Measurements from ENCODE around the gene PTGIS. TPM values are rescaled to one million over a fixed set of nuclear protein-coding genes. Genes with fewer than 3 reads are reported as not detected.

Gene PTGIS
- total RNA-seq, 2 donors from 2014 or later: 12.9 to 34.6 TPM

DNA sequence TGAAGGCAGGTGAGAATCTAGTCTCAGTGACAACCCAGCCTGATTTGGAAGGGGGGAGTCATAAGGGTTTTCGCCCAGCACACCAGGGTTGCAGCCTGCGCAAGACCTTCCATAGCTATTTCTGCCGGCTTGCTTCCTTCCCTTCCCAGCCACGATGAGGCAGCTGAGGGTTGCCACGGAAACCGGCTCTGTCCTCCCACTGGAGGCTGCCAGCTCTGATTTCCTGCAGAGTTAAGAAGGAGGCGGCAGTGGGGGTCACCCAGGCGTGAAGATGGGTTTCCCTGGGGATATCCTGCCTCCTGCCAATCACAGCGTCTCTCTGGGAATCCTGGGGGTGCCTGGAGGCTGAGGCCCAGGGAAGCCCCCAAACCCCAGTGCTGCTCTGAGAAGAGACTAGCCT lies 62.4 kb downstream of the PTGIS start:
- TF ChIP-seq POLR2A (IDR thresholded peaks at IDR 0.05): no peak
- TF ChIP-seq, protein P1, sequence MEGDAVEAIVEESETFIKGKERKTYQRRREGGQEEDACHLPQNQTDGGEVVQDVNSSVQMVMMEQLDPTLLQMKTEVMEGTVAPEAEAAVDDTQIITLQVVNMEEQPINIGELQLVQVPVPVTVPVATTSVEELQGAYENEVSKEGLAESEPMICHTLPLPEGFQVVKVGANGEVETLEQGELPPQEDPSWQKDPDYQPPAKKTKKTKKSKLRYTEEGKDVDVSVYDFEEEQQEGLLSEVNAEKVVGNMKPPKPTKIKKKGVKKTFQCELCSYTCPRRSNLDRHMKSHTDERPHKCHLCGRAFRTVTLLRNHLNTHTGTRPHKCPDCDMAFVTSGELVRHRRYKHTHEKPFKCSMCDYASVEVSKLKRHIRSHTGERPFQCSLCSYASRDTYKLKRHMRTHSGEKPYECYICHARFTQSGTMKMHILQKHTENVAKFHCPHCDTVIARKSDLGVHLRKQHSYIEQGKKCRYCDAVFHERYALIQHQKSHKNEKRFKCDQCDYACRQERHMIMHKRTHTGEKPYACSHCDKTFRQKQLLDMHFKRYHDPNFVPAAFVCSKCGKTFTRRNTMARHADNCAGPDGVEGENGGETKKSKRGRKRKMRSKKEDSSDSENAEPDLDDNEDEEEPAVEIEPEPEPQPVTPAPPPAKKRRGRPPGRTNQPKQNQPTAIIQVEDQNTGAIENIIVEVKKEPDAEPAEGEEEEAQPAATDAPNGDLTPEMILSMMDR (IDR thresholded peaks at IDR 0.05): no peak
- no peak for TF ChIP-seq POLR2AphosphoS5 (IDR thresholded peaks at IDR 0.05)
- Histone ChIP-seq H3K27me3 (replicated peaks; ENCODE audit: insufficient read depth) (no peaks in the 10 kb centered on the region), H3K4me1 (replicated peaks) (peaks cover 6% of the 10 kb centered on the region), H3K36me3 (no peaks in the 10 kb centered on the region), H3K4me3 (no peak overlapping the region), H3K9me3 (no peaks in the 10 kb centered on the region), H3K27ac (no peak overlapping the region)
- DNase-seq (ENCODE audit: low spot score): no peak
- intact Hi-C loops (cut with DNase I): loop anchor here (5.0 kb wide), 2 partner anchors 113 to 173 kb away; no protein-coding TSS in a partner anchor
- 36% methylated on average over 9 of the region's 9 CpGs for WGBS

DNA sequence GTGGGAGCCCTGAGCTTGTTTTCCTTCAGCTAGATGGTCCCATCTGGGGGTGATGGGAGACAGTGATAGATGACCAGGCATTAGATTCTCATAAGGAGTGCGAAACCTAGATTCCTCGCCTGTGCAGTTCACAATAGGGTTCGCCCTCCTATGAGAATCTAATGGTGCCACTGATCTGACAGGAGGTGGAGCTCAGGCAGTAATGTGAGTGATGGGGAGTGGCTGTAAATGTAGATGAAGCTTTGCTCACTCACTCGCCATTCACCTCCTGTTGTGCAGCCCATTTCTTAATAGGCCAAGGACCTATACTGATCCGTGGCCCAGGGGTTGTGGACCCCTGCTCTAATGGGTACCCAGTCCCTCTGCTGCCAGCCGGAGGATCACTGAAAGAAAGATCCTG lies 64.8 kb downstream of the PTGIS start:
- TF ChIP-seq POLR2AphosphoS5 (IDR thresholded peaks at IDR 0.05): no peak
- no peak for TF ChIP-seq POLR2A (IDR thresholded peaks at IDR 0.05)
- TF ChIP-seq, protein P1 (IDR thresholded peaks at IDR 0.05): no peak
- intact Hi-C loops (cut with DNase I): no loop called here

DNA sequence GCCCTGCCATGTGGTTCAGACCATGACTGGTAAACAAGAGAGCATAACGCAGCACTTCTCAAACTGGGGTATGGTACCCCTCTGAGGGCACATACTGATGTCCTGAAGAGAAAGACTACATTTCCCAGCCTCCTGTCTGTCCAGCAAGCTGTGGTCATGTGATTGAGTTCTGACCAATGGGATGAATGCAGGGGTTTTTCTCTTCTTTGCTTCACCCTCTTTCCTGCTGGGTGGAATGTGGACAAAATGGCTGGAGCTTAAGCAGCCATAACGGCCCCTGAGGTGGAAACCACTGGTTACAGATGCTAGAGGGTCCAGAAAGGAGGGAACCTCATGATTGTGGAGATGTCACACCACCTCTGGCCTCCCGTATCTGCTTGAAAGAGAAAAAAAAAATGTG lies 66.0 kb downstream of the PTGIS start:
- 87% methylated on average over 3 of the region's 3 CpGs for WGBS
- H3K9me3 ChIP-seq: no peaks in the 10 kb centered on the region
- intact Hi-C loops (cut with DNase I): no loop called here
- no peak overlapping the region for H3K27ac ChIP-seq
- H3K27me3 ChIP-seq (replicated peaks; ENCODE audit: insufficient read depth): no peaks in the 10 kb centered on the region
- H3K4me1 ChIP-seq (replicated peaks): no peaks in the 10 kb centered on the region
- TF ChIP-seq, protein P1 (IDR thresholded peaks at IDR 0.05): no peak
- TF ChIP-seq POLR2AphosphoS5 (IDR thresholded peaks at IDR 0.05): no peak
- TF ChIP-seq POLR2A (IDR thresholded peaks at IDR 0.05): no peak
- no peak overlapping the region for H3K4me3 ChIP-seq
- DNase-seq (ENCODE audit: low spot score): no peak
- H3K36me3 ChIP-seq: no peaks in the 10 kb centered on the region

More for the DNA sequence above, 64.8 kb downstream of the PTGIS start:
- Histone ChIP-seq H3K4me3 (no peak overlapping the region), H3K27me3 (replicated peaks; ENCODE audit: insufficient read depth) (no peaks in the 10 kb centered on the region), H3K36me3 (no peaks in the 10 kb centered on the region), H3K27ac (no peak overlapping the region), H3K9me3 (no peaks in the 10 kb centered on the region), H3K4me1 (replicated peaks) (peaks cover 3% of the 10 kb centered on the region)
- 78% methylated on average over 6 of the region's 6 CpGs for WGBS
- no peak for DNase-seq (ENCODE audit: low spot score)

DNA sequence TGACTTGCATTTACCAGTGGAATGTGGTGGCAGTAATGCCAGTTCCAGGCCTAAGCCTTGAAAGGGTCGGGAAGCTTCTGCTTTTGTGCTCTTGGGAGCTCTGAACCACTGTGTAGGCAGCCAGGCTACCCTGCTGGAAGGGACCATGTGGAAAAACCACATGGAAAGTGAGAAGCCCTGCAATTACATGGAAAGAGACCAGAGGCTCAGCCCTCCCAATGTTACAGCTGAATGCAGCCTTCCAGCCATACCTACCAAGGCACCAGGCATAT lies 70.6 kb downstream of the PTGIS start:
- Histone ChIP-seq H3K9me3 (no peaks in the 10 kb centered on the region), H3K4me1 (replicated peaks) (no peaks in the 10 kb centered on the region), H3K27me3 (replicated peaks; ENCODE audit: insufficient read depth) (no peaks in the 10 kb centered on the region), H3K4me3 (no peak overlapping the region), H3K27ac (no peak overlapping the region), H3K36me3 (no peaks in the 10 kb centered on the region)
- intact Hi-C loops (cut with DNase I): no loop called here
- TF ChIP-seq, protein P1 (IDR thresholded peaks at IDR 0.05): no peak
- no peak for TF ChIP-seq POLR2A (IDR thresholded peaks at IDR 0.05)
- no peak for TF ChIP-seq POLR2AphosphoS5 (IDR thresholded peaks at IDR 0.05)
- WGBS: 73% methylated on average over 1 of the region's 1 CpG
- no peak for DNase-seq (ENCODE audit: low spot score)

DNA sequence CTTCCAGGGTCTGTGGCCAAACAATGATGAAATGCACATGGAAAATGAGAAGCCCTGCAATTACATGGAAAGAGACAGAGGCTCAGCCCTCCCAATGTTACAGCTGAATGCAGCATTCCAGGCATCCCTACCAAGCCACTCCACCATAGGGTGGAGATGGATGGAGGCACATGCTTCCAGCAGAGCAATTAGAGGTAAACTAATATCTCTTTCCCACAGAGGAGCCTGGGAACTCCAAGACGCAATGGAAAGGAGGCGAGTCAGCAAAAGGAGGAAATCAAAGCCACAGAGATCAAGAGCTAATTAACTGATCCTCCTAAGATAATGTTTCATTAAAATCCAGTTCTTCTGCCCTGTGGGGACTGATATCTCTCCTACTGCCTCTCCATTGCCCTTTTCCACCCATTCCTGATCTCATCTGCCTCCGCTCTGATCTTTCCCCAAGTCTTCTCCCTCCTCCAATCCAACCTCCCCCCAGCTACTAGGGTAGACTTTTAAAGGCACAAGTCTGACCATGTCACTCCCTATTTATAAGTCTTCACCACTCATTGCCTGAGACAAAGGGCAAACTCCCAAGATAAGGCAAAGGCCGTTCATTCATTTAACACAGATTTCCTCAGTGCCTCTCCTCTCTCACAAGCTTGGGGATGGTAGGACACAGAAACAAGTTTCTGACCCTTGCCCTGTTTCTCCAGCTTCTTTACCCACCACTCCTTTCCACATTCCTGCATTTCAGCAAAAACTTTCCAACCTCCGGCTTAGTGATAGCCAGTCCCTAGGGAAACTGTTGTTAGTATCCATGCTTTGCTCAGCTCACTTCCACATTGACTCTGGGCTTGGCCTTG lies 71.2 kb downstream of the PTGIS start:
- no peaks in the 10 kb centered on the region for H3K4me1 ChIP-seq (replicated peaks)
- intact Hi-C loops (cut with DNase I): no loop called here
- no peak for DNase-seq (ENCODE audit: low spot score)
- no peaks in the 10 kb centered on the region for H3K9me3 ChIP-seq
- no peak overlapping the region for H3K27ac ChIP-seq
- TF ChIP-seq POLR2A (IDR thresholded peaks at IDR 0.05) (no peak), POLR2AphosphoS5 (IDR thresholded peaks at IDR 0.05) (no peak)
- TF ChIP-seq, protein P1 (IDR thresholded peaks at IDR 0.05): no peak
- no peak overlapping the region for H3K4me3 ChIP-seq
- 87% methylated on average over 5 of the region's 5 CpGs for WGBS
- H3K36me3 ChIP-seq: no peaks in the 10 kb centered on the region
- no peaks in the 10 kb centered on the region for H3K27me3 ChIP-seq (replicated peaks; ENCODE audit: insufficient read depth)

All from prostate gland (tissue), 2 donors.